Immature natural killer cell (primary cell): Measurements from ENCODE around the gene TNFRSF8. TPM values are rescaled to one million over a fixed set of nuclear protein-coding genes. Genes with fewer than 3 reads are reported as not detected.
"Not testable (repeated sequence)": the region's sequence is repeated elsewhere in the genome, so short reads cannot be mapped to it uniquely, and the experiment has no call there.

ENCODE experiments used
- DNase-seq, 3 donors: peaks; one replicate each; pipeline ENCODE4 v3.0.0; 2022; ENCODE audit warnings: mixed read lengths in 1 of 3
- H3K27ac Mint-ChIP-seq, 6 donors: one replicate each; pipeline ENCODE4 v1.8.0; 2020; ENCODE audit warnings: mixed read lengths in 6 of 6, mild to moderate bottlenecking in 5 of 6, inconsistent platforms in 4 of 6, moderate library complexity in 3 of 6
- H3K27me3 Mint-ChIP-seq, 3 donors: one replicate each; pipeline ENCODE4 v1.8.0; 2020 to 2021; ENCODE audit warnings: low read depth in 3 of 3, mild to moderate bottlenecking in 3 of 3, mixed read lengths in 3 of 3, moderate library complexity in 3 of 3, inconsistent platforms in 1 of 3
- H3K36me3 Mint-ChIP-seq, 3 donors: one replicate each; pipeline ENCODE4 v1.8.0; 2020; ENCODE audit warnings: mixed read lengths in 3 of 3, inconsistent platforms in 2 of 3, mild to moderate bottlenecking in 2 of 3
- H3K4me1 Mint-ChIP-seq, 2 donors: one replicate each; pipeline ENCODE4 v1.8.0; 2020; ENCODE audit warnings: inconsistent platforms in 2 of 2, mild to moderate bottlenecking in 2 of 2, mixed read lengths in 2 of 2, moderate library complexity in 1 of 2
- H3K4me3 Mint-ChIP-seq, 5 donors: one replicate each; pipeline ENCODE4 v1.8.0; 2020; ENCODE audit warnings: mild to moderate bottlenecking in 5 of 5, mixed read lengths in 5 of 5, inconsistent platforms in 3 of 5, moderate library complexity in 3 of 5
- H3K9me3 Mint-ChIP-seq, 6 donors: one replicate each; pipeline ENCODE4 v1.8.0; 2020; ENCODE audit warnings: mild to moderate bottlenecking in 6 of 6, mixed read lengths in 6 of 6, inconsistent platforms in 4 of 6, moderate library complexity in 3 of 6
- polyA plus RNA-seq, 3 donors: library from polyadenylated mRNA; unstranded; fragments of 300-500 nt; fragmentation: Illumina TruSeq; gene quantifications; one replicate each; pipeline ENCODE4 v1.2.3, GENCODE V29; 2021

The TNFRSF8 gene
- polyA plus RNA-seq, 3 donors from 2014 or later = 0.09 TPM; not detected in 2

DNA sequence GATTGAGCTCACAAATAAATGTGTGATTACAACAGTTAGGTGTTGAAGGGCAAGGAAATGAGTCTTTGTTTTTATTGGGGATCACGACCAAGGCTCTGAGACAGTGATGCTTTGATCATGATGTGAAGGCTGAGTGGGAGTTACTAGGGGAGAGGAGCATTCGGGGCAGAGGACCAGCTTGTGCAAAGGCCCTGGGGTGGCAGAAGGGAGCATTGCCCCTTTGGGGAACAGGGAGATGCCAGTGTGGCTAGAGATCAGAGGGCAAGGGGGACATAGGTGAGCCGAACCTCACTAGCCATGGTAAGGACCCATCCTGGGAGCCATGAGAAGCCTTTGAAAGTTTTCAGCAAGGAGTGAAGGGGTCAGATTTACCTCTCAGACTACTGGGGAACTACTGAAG, 31.1 kb downstream of the TNFRSF8 start:
- no peak overlapping the region for H3K4me3 Mint-ChIP-seq
- peaks cover 0 to 4% (median 3%) of the 10 kb centered on the region in 3 donors for H3K27me3 Mint-ChIP-seq
- H3K9me3 Mint-ChIP-seq = peaks cover 0 to 3% (median under 1%) of the 10 kb centered on the region in 6 donors
- no peak overlapping the region for H3K27ac Mint-ChIP-seq
- H3K4me1 Mint-ChIP-seq = peaks cover 17 to 24% of the 10 kb centered on the region in 2 donors
- H3K36me3 Mint-ChIP-seq = peaks cover 0 to 5% (median 0%) of the 10 kb centered on the region in 3 donors
- no peak for DNase-seq

DNA sequence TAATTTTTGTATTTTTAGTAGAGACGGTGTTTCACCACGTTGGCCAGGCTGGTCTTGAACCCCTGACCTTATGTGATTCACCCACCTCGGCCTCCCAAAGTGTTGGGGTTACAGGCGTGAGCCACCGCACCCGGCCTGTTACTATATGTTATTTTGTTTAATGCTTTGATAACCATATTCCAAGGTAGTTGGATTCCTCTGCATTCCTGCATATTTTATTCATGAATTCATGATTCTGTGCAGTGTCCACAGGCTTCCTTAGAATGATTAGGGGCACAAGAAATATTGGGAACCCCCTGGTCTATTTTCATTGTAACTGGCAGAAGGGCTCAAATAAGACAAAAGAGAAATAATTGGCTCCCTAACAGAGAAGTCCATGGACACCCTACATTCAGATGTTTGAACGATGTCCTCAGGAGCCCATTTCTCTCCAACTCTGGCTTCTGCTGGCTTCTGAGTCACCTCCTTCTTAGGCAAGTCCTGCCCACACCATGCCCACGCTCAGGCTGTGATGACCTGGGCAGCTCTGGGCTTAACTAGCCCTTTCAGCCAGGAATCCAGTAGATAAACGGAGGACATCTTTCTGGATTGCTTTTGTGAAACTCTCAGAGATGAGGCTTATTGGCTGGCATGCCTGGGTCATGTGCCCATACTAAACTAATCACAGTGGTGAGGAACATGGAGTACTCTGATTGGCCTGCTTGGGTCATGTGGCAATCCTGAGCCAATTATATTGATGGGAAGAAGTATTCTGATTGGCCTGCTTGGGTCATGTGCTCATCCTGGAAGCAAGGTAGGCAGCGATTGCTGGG, 32.6 kb downstream of the TNFRSF8 start:
- Mint-ChIP-seq H3K4me1 (peaks cover 7 to 11% of the 10 kb centered on the region in 2 donors), H3K27me3 (peaks cover 0 to 4% (median 3%) of the 10 kb centered on the region in 3 donors), H3K27ac (no peak overlapping the region), H3K9me3 (peaks cover 0 to 5% (median under 1%) of the 10 kb centered on the region in 6 donors), H3K36me3 (peaks cover 0 to 5% (median 0%) of the 10 kb centered on the region in 3 donors), H3K4me3 (no peak overlapping the region)
- no peak for DNase-seq

DNA sequence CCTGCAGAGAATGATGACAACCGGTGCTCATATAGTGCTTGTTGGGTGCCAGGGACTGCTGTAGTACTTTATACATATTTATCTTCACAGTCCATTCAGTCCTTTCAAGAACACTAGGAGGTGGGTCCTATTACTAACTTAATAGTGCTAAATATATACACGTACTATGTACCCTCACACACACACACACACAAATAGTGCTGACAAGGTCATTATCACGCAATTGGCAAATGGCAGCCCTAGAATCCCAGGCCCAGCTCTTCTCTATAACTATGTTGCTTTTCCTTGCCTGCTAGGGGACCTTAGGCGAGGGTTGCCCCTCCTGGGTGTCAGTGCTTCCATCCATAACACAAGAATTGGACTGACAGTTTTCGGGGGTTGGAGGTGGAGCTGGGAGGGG, 33.5 kb downstream of the TNFRSF8 start:
- Mint-ChIP-seq H3K27ac (no peak overlapping the region), H3K4me1 (peaks cover 1 to 4% of the 10 kb centered on the region in 2 donors), H3K4me3 (no peak overlapping the region), H3K9me3 (peaks cover 0 to 5% (median under 1%) of the 10 kb centered on the region in 6 donors), H3K27me3 (peaks cover 0 to 4% (median 3%) of the 10 kb centered on the region in 3 donors), H3K36me3 (peaks cover 0 to 5% (median 0%) of the 10 kb centered on the region in 3 donors)
- no peak for DNase-seq

DNA sequence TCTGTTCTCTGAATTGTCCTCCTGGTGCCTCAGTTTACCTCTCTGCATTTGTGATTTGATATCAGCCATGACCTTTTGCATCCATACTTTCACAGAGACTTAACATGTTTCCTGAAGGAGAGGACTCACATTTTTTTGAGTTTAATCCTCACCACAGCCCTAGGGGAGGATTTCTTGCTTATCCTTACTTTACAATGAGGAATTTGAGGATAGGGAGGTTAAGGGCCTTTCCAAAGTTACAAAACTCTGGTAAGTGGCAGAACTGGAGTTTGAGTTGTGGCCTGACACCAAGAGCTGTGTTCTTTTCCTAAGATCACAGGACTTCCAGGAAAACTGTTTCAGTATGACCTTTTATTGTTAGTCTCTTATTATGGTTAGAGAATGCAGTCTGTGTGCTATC, 34.2 kb downstream of the TNFRSF8 start:
- no peak for DNase-seq
- Mint-ChIP-seq H3K27ac (no peak overlapping the region), H3K27me3 (peaks cover 0 to 6% (median 3%) of the 10 kb centered on the region in 3 donors), H3K36me3 (peaks cover 0 to 5% (median 0%) of the 10 kb centered on the region in 3 donors), H3K9me3 (peaks cover 0 to 3% (median under 1%) of the 10 kb centered on the region in 6 donors), H3K4me1 (peaks cover 8% of the 10 kb centered on the region in 2 donors), H3K4me3 (no peak overlapping the region)

DNA sequence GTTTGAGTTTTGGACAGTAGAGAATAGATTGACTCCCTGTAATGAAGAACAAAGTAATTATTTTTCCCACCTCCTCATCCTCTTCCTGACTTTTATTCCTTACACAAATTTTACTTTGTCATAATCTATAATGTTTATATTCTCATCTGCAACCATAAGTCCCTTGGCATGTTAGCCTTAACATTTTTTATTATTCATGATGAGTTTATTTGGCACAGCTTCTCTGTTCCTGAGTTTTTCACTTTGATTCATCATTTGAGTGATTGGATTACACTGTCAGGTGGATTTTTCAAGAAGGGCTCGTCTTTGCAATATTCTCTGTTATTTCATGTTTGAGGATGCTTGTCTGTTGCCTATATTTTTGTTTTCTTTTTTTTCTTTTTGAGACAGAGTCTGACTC, 35.7 kb downstream of the TNFRSF8 start:
- peaks cover 0 to 5% (median 0%) of the 10 kb centered on the region in 3 donors for H3K36me3 Mint-ChIP-seq
- peaks cover 19 to 21% of the 10 kb centered on the region in 2 donors for H3K4me1 Mint-ChIP-seq
- no peak overlapping the region for H3K4me3 Mint-ChIP-seq
- H3K27me3 Mint-ChIP-seq = peaks cover 0 to 8% (median 3%) of the 10 kb centered on the region in 3 donors
- no peak for DNase-seq
- no peak overlapping the region for H3K27ac Mint-ChIP-seq
- peaks cover 0 to 3% (median under 1%) of the 10 kb centered on the region in 6 donors for H3K9me3 Mint-ChIP-seq

DNA sequence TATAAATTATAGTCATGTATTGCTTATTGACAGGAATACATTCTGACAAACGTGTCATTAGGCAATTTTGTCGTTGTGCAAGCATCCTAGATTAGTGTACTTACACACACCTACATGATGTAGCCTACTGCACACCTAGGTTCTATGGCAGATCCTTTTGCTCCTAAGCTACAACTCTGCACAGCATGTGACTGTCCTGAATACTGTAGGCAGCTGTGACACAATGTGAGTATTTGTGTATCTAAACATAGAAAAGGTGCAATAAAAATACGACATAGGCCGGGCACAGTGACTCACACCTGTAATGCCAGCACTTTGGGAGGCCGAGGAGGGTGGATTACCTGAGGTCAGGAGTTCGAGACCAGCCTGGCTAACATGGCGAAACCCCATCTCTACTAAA, 36.5 kb downstream of the TNFRSF8 start:
- Mint-ChIP-seq H3K4me3 (no peak overlapping the region), H3K27ac (no peak overlapping the region), H3K9me3 (peaks cover 0 to 3% (median under 1%) of the 10 kb centered on the region in 6 donors), H3K36me3 (peaks cover 0 to 5% (median 0%) of the 10 kb centered on the region in 3 donors), H3K27me3 (peaks cover 0 to 6% (median 0%) of the 10 kb centered on the region in 3 donors), H3K4me1 (peaks cover 27 to 30% of the 10 kb centered on the region in 2 donors)
- no peak for DNase-seq

DNA sequence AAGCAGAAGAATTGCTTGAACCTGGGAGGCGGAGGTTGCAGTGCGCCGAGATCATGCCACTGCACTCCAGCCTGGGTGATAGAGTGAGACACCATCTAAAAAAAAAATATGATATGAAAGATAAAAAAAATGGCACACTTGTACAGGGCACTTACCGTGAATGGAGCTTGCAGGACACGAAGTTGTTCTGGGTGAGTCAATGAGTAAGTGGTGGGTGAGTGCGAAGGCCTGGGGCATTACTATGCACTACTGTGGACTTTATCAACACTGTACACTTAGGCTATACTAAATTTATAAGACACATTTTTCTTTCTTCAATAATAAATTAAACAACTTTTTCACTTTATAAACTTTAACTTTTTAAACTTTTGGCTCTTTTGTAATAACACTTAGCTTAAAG, 37.0 kb downstream of the TNFRSF8 start:
- Mint-ChIP-seq H3K27ac (no peak overlapping the region), H3K9me3 (peaks cover 0 to 3% (median under 1%) of the 10 kb centered on the region in 6 donors)

DNA sequence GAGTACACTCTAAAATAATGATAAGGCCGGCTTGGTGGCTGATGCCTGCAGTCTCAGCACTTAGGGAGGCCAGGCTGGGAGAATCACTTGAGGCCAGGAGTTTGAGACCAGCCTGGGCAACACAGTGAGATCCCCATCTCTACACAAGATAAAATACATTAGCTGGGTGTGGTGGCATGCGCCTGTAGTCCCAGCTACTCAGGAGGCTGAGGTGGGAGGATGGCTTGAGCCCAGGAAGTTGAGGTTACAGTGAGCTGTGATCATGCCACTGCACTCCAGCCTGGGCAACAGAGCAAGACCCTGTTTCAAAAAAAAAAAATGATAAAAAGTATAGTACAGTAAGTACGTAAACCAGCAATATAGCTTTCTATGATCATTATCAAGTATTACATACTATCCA, 38.0 kb downstream of the TNFRSF8 start:
- not testable (repeated sequence) for H3K9me3 Mint-ChIP-seq, H3K27me3 Mint-ChIP-seq, H3K27ac Mint-ChIP-seq, H3K36me3 Mint-ChIP-seq, H3K4me3 Mint-ChIP-seq, DNase-seq
- H3K4me1 Mint-ChIP-seq = peaks cover 32 to 33% of the 10 kb centered on the region in 2 donors

More for the DNA sequence above, 37.0 kb downstream of the TNFRSF8 start:
- Mint-ChIP-seq H3K4me3 (no peak overlapping the region), H3K27me3 (peaks cover 0 to 6% (median 0%) of the 10 kb centered on the region in 3 donors), H3K4me1 (peaks cover 29 to 32% of the 10 kb centered on the region in 2 donors), H3K36me3 (peaks cover 0 to 5% (median 0%) of the 10 kb centered on the region in 3 donors)
- no peak for DNase-seq

DNA sequence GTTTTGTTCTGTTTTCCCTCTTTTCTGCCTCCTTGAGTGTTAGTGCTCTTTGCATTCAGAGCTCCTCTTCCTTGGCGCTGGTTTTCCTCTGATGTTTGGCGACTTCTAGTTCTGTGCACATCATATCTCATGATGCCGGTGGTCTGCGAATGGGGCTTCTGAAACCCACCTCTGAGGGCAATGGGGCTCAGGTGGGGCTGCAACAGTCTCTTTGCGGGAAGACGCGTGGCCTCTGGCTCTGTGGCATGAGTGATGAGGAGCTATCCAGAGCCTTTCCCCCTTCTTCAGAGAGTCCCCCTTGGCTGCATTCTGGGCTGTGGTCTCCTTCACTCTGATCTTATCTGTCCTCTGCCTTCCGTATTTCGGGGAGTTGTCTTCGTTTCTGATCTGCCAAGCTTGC, 39.0 kb downstream of the TNFRSF8 start:
- H3K27me3 Mint-ChIP-seq = peaks cover 0 to 8% (median 3%) of the 10 kb centered on the region in 3 donors
- H3K36me3 Mint-ChIP-seq = peaks cover 0 to 5% (median 0%) of the 10 kb centered on the region in 3 donors
- no peak for DNase-seq
- peaks cover 0 to 3% (median under 1%) of the 10 kb centered on the region in 6 donors for H3K9me3 Mint-ChIP-seq
- peak overlapping the region in 2 of 6 donors; percentile 68 to 76 for H3K27ac Mint-ChIP-seq
- peaks cover 32 to 33% of the 10 kb centered on the region in 2 donors for H3K4me1 Mint-ChIP-seq
- peak overlapping the region in 3 of 5 donors; percentile 17 to 55 (median 46) for H3K4me3 Mint-ChIP-seq

DNA sequence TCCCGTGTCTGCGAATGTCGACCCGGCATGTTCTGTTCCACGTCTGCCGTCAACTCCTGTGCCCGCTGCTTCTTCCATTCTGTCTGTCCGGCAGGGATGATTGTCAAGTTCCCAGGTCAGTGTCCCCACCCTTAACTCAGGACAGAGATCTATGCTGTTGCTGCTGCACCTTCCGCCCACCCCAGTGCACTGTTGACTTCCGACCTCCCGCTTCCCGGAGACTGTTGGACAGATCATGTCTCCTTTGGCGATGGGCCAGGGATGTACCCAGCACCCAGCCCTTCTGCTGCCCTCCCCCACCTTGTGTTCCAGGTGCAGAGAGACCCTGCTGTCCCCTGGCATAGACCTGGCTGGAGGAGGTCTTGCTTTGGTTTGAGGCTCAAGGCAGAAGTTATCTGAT, 41.3 kb downstream of the TNFRSF8 start:
- no peaks in the 10 kb centered on the region for H3K9me3 Mint-ChIP-seq
- H3K4me3 Mint-ChIP-seq = peak overlapping the region in 3 of 5 donors; percentile 10 to 35 (median 31)
- no peak overlapping the region for H3K27ac Mint-ChIP-seq

DNA sequence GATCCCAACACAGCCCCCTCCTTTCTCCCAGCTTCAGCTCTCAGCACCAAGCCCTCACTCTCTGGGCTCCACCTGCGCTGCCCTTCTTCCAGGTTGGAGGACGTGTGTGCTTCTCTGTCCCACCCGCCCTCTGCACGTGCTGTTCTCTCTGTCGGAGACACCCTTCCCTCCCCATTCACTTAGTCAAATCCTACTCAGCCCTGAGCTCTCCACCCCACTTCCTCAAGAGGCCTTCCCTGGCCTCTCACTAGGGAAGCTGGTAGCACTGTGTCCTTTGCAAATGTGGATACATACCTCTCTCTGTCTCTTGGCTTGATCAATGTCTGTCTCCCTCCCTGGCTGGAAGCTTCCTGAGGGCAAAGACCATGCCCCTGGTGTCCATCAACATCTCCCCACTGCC, 43.0 kb downstream of the TNFRSF8 start:
- peaks cover 0 to 11% (median 3%) of the 10 kb centered on the region in 3 donors for H3K27me3 Mint-ChIP-seq
- H3K4me1 Mint-ChIP-seq = peaks cover 32 to 33% of the 10 kb centered on the region in 2 donors
- H3K4me3 Mint-ChIP-seq = no peak overlapping the region
- H3K9me3 Mint-ChIP-seq = no peaks in the 10 kb centered on the region
- DNase-seq = no peak
- no peaks in the 10 kb centered on the region for H3K36me3 Mint-ChIP-seq
- H3K27ac Mint-ChIP-seq = no peak overlapping the region

More for the DNA sequence above, 41.3 kb downstream of the TNFRSF8 start:
- DNase-seq = no peak
- Mint-ChIP-seq H3K4me1 (peaks cover 32 to 33% of the 10 kb centered on the region in 2 donors), H3K27me3 (peaks cover 0 to 8% (median 3%) of the 10 kb centered on the region in 3 donors), H3K36me3 (no peaks in the 10 kb centered on the region)

DNA sequence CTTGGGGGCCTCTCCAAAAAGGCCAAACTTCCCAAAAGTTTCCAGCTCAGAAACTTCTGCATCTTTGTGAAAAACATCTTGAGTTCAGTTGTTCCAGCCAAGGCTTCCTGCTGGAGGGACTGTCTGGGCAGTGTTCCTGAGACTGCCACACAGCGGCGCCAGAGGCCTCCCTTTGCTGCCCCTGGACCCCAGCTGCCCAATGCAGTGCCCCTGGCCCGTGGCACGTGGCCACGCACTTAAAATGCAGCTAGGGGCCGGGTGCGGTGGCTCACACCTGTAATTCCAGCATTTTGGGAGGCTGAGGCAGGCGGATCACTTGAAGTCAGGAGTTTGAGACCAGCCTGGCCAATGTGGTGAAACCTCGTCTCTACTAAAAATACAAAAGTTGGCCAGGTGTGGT, 43.8 kb downstream of the TNFRSF8 start:
- H3K4me3 Mint-ChIP-seq, H3K36me3 Mint-ChIP-seq, DNase-seq, H3K27ac Mint-ChIP-seq, H3K9me3 Mint-ChIP-seq: not testable (repeated sequence)
- H3K4me1 Mint-ChIP-seq = peaks cover 28 to 31% of the 10 kb centered on the region in 2 donors
- H3K27me3 Mint-ChIP-seq = peaks cover 0 to 11% (median 3%) of the 10 kb centered on the region in 3 donors

DNA sequence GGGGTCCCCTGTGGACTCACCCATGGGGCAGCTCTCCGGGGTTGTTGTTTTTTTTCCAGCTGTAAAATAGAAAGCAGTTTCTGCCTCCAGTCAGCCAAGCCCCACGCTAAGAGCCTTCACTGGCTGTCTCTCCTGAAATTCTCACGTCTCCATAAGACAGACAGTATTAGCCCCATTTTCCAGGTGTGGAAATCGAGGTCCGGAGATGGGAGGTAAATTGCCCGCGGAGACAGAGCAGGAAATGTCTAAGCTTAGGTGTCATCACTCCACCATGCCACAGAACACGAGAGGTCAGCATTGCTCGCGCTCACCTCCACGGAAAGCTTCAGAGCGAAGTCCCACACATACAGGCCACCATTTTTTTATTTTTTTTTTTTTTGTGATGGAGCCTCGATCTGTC, 44.6 kb downstream of the TNFRSF8 start:
- H3K9me3 Mint-ChIP-seq = no peaks in the 10 kb centered on the region
- no peaks in the 10 kb centered on the region for H3K36me3 Mint-ChIP-seq

DNA sequence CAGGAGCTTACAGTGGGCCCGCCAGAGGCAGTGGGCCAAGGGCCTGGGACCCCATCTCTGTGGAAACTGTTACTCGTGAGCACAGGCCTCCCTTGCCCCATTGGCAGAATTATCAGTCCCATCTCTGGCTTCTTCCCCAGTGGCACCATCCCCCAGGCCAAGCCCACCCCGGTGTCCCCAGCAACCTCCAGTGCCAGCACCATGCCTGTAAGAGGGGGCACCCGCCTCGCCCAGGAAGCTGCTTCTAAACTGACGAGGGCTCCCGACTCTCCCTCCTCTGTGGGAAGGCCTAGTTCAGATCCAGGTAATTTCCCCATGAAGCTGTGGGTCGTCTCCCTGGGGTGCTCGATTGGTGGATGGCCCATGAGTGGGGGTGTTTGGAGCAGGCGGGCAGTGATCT, 46.8 kb downstream of the TNFRSF8 start:
- Mint-ChIP-seq H3K36me3 (no peaks in the 10 kb centered on the region), H3K27ac (no peak overlapping the region), H3K27me3 (peaks cover 0 to 12% (median 3%) of the 10 kb centered on the region in 3 donors), H3K4me3 (no peak overlapping the region), H3K9me3 (no peaks in the 10 kb centered on the region), H3K4me1 (peaks cover 9 to 16% of the 10 kb centered on the region in 2 donors)
- no peak for DNase-seq

More for the DNA sequence above, 44.6 kb downstream of the TNFRSF8 start:
- H3K4me3 Mint-ChIP-seq = no peak overlapping the region
- H3K27me3 Mint-ChIP-seq = peaks cover 0 to 9% (median 3%) of the 10 kb centered on the region in 3 donors
- H3K27ac Mint-ChIP-seq = no peak overlapping the region
- H3K4me1 Mint-ChIP-seq = peaks cover 20 to 23% of the 10 kb centered on the region in 2 donors
- DNase-seq = no peak
